NCI-H2227 treated with DMSO at 0.1 percent for 48 hours (cell line): ENCODE results near the gene DAZ4.
"Not testable (repeated sequence)": the region's sequence is repeated elsewhere in the genome, so short reads cannot be mapped to it uniquely, and the experiment has no call there.

ENCODE experiments used
- DNase-seq: peaks from one replicate; lab custom pipeline; 2025; lab: John Stamatoyannopoulos, UW

DAZ4 gene, protein sequence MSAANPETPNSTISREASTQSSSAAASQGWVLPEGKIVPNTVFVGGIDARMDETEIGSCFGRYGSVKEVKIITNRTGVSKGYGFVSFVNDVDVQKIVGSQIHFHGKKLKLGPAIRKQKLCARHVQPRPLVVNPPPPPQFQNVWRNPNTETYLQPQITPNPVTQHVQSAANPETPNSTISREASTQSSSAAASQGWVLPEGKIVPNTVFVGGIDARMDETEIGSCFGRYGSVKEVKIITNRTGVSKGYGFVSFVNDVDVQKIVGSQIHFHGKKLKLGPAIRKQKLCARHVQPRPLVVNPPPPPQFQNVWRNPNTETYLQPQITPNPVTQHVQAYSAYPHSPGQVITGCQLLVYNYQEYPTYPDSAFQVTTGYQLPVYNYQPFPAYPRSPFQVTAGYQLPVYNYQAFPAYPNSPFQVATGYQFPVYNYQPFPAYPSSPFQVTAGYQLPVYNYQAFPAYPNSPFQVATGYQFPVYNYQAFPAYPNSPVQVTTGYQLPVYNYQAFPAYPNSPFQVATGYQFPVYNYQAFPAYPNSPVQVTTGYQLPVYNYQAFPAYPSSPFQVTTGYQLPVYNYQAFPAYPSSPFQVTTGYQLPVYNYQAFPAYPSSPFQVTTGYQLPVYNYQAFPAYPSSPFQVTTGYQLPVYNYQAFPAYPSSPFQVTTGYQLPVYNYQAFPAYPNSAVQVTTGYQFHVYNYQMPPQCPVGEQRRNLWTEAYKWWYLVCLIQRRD

DNA sequence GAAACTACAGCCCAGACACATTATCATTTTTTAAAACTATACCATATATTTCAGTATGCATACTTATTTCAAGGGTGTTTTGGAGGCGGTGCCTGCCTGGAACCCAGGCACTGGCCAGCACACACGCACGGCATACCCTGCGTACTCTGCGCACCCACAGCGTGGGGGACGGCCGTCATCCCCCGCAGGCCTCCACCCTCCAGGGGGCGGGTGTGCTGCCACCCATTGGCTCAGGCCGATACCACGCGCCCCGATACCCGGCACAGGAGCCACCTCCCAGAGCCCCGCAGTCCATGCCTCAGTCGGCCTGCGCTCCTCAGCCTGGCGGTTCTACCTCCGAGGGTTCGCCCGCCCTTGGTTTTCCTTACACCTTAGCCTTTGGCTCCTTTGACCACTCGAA lies at the start of gene DAZ4:
DAZ4 (plus strand) TSS at position 301 of the 400 bp plus-strand sequence. CDS start 208 bp downstream, outside the sequence.
- not testable (repeated sequence) for DNase-seq

DNA sequence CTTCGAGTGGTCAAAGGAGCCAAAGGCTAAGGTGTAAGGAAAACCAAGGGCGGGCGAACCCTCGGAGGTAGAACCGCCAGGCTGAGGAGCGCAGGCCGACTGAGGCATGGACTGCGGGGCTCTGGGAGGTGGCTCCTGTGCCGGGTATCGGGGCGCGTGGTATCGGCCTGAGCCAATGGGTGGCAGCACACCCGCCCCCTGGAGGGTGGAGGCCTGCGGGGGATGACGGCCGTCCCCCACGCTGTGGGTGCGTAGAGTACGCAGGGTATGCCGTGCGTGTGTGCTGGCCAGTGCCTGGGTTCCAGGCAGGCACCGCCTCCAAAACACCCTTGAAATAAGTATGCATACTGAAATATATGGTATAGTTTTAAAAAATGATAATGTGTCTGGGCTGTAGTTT lies 20.4 kb upstream of the DAZ4 start, which contains the start of gene DAZ3:
DAZ3 (minus strand) TSS at position 101 of the 400 bp plus-strand sequence. CDS start 208 bp downstream, outside the sequence.
- DNase-seq, result not testable (repeated sequence)

DNA sequence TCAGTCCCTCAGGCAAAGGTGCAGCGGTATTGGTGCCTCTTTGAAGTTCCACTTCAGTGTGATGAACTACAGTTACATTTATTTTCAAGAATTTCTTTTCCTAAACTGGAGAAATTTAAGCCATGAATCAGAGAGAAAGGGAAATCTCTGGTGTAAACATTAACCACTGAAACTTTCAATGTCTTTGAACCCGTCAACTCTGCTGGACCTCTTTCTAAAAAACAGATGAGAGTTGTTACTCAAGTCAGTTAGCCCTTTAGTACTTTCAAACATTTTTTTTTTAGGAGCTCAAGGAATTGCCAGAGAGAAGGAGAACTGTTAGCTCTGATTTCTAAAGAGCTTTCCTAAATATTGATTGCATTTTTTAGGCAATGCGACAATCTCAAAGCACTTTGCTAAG lies 11.9 kb upstream of the DAZ4 start:
- not testable (repeated sequence) for DNase-seq

DNA sequence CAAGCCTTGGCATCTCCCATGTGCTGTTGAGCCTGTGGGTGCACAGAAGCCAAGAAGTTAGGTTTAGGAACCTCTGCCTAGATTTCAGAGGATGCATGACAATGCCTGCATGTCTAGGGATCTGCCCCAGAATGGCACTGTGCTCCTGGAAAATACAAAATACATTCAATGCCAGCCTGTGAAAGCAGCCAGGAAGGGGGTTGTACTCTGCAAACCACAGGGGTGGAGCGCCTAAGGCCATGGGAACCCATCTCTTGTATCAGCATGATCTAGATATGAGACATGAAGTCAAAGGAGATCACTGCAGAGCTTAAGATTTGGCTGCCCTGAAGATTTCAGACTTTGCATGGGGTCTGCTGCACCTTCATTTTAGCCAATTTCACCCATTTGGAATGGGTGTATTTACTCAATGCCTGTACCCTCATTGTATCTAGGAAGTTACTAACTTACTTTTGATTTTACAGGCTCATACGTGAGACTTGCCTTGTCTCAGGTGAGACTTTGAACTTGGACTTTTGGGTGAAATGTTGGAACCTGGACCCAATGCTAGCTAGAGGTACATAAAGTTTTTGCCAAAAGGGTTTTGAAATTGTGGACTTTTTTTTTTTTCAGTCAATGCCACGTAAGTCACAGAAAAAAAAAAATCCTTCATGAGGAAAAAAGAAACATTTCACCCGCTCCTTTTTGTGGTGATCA lies 9.4 kb upstream of the DAZ4 start:
- not testable (repeated sequence) for DNase-seq

DNA sequence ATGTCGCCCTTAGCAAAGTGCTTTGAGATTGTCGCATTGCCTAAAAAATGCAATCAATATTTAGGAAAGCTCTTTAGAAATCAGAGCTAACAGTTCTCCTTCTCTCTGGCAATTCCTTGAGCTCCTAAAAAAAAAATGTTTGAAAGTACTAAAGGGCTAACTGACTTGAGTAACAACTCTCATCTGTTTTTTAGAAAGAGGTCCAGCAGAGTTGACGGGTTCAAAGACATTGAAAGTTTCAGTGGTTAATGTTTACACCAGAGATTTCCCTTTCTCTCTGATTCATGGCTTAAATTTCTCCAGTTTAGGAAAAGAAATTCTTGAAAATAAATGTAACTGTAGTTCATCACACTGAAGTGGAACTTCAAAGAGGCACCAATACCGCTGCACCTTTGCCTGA lies 8.7 kb upstream of the DAZ4 start:
- DNase-seq, result not testable (repeated sequence)
